Kasumi-1 (cell line): ENCODE measurements around the gene CDK15.
"Not testable (repeated sequence)": the region's sequence is repeated elsewhere in the genome, so short reads cannot be mapped to it uniquely, and the experiment has no call there.

Source experiments
- DNase-seq, 2 experiments: peaks; one replicate each; lab custom pipeline; 2025; lab: John Stamatoyannopoulos, UW

Gene CDK15

GRCh38 chr2:201790291-201790690, 16.0 kb upstream of the CDK15 start:
- DNase-seq = no peak

GRCh38 chr2:201790989-201791388, 15.3 kb upstream of the CDK15 start:
- no peak for DNase-seq

GRCh38 chr2:201793631-201794030, 12.7 kb upstream of the CDK15 start:
- no peak for DNase-seq

GRCh38 chr2:201794294-201794693, 12.0 kb upstream of the CDK15 start:
- DNase-seq = no peak

GRCh38 chr2:201795607-201796477, 10.5 kb upstream of the CDK15 start:
- peak; percentile 77 to 87 for DNase-seq

GRCh38 chr2:201796478-201796865, 9.9 kb upstream of the CDK15 start:
- no peak for DNase-seq

- DNase-seq = no peak
Observed at GRCh38 chr2:201797175-201797840, 9.0 kb upstream of the CDK15 start.

- DNase-seq = no peak
Observed at GRCh38 chr2:201798252-201798913, 8.0 kb upstream of the CDK15 start.

GRCh38 chr2:201798914-201799285, 7.4 kb upstream of the CDK15 start:
- peak; percentile 47 to 60 for DNase-seq

GRCh38 chr2:201807452-201807999, 1.2 kb downstream of the CDK15 start:
- no peak for DNase-seq

- DNase-seq = no peak
Observed at GRCh38 chr2:201808027-201808426, 1.7 kb downstream of the CDK15 start.

GRCh38 chr2:201809633-201810032, 3.3 kb downstream of the CDK15 start:
- DNase-seq = no peak

- DNase-seq = not testable (repeated sequence)
Observed at GRCh38 chr2:201810604-201811003, 4.3 kb downstream of the CDK15 start.

GRCh38 chr2:201813996-201814760, 7.8 kb downstream of the CDK15 start:
- DNase-seq = no peak

GRCh38 chr2:201816657-201817575, 10.6 kb downstream of the CDK15 start:
- DNase-seq = no peak

GRCh38 chr2:201820383-201821007, 14.2 kb downstream of the CDK15 start:
- DNase-seq = no peak

- no peak for DNase-seq
Observed at GRCh38 chr2:201821080-201821479, 14.7 kb downstream of the CDK15 start.

- DNase-seq = no peak
Observed at GRCh38 chr2:201824212-201824611, 17.9 kb downstream of the CDK15 start.

- no peak for DNase-seq
Observed at GRCh38 chr2:201827621-201828020, 21.3 kb downstream of the CDK15 start.

GRCh38 chr2:201828220-201828619, 21.9 kb downstream of the CDK15 start:
- DNase-seq = no peak
